MCF 10A (cell line): ENCODE measurements around the gene VMP1. TPM values are rescaled to one million over a fixed set of nuclear protein-coding genes. Genes with fewer than 3 reads are reported as not detected.
"Not testable (repeated sequence)": the region's sequence is repeated elsewhere in the genome, so short reads cannot be mapped to it uniquely, and the experiment has no call there.

Experiments used
- BruUV-seq: library from RNA; stranded (reverse); fragments of 400-500 nt; replicated peaks from 2 replicates; lab custom pipeline; 2021; lab: Mats Ljungman, UMichigan
- CTCF ChIA-PET: fragments of 300-600 bp; sonication (Branson Sonifier 250); formaldehyde crosslinking; extraction: SDS; loops from one replicate; lab custom pipeline; 2021; ENCODE audit warnings: antibody characterized with exemption, inconsistent platforms; lab: Yijun Ruan, JAX
- POLR2A ChIA-PET: fragments of 300-600, 350-650 bp; sonication (Branson Sonifier 250); formaldehyde crosslinking; extraction: SDS; loops from one replicate; lab custom pipeline; 2020; ENCODE audit warnings: antibody characterized with exemption, inconsistent platforms; lab: Yijun Ruan, JAX
- DNase-seq: peaks from one replicate; pipeline ENCODE4 v3.0.0-alpha.2; 2018; ENCODE audit not compliant: unreplicated experiment
- H3K27ac Mint-ChIP-seq: one replicate; pipeline ENCODE4 v1.8.0; 2022; ENCODE audit warnings: mild to moderate bottlenecking, low read depth, mixed read lengths; ENCODE audit not compliant: unreplicated experiment
- H3K27me3 Mint-ChIP-seq: one replicate; pipeline ENCODE4 v1.8.0; 2022; ENCODE audit warnings: mixed read lengths; ENCODE audit not compliant: insufficient read depth, unreplicated experiment
- H3K36me3 Mint-ChIP-seq: one replicate; pipeline ENCODE4 v1.8.0; 2022; ENCODE audit warnings: mild to moderate bottlenecking, moderate library complexity, mixed read lengths; ENCODE audit not compliant: insufficient read depth, unreplicated experiment
- H3K4me1 Mint-ChIP-seq: one replicate; pipeline ENCODE4 v1.8.0; 2022; ENCODE audit warnings: mixed read lengths; ENCODE audit not compliant: insufficient read depth, unreplicated experiment
- H3K4me3 Mint-ChIP-seq: one replicate; pipeline ENCODE4 v1.8.0; 2022; ENCODE audit warnings: mild to moderate bottlenecking, moderate library complexity, mixed read lengths; ENCODE audit not compliant: unreplicated experiment
- H3K9me3 Mint-ChIP-seq: one replicate; pipeline ENCODE4 v1.8.0; 2022; ENCODE audit warnings: mixed read lengths; ENCODE audit not compliant: unreplicated experiment
- intact Hi-C: fragments of 100-400 bp; cut with micrococcal nuclease; formaldehyde crosslinking; loops from 2 replicates; pipeline ENCODE4 v1.14.1; 2022
- total RNA-seq: library from RNA; stranded (reverse); gene quantifications from 2 replicates; pipeline ENCODE4 v1.2.3, GENCODE V29; 2022
- TF ChIP-seq, protein P1 (sequence below): fragments of 200-600 bp; IDR thresholded peaks from one replicate; pipeline ENCODE4 v1.8.0; 2022; ENCODE audit warnings: antibody characterized with exemption, mild to moderate bottlenecking; ENCODE audit not compliant: unreplicated experiment

VMP1 gene
- total RNA-seq, 1 experiment from 2014 or later, result 228 TPM

DNA sequence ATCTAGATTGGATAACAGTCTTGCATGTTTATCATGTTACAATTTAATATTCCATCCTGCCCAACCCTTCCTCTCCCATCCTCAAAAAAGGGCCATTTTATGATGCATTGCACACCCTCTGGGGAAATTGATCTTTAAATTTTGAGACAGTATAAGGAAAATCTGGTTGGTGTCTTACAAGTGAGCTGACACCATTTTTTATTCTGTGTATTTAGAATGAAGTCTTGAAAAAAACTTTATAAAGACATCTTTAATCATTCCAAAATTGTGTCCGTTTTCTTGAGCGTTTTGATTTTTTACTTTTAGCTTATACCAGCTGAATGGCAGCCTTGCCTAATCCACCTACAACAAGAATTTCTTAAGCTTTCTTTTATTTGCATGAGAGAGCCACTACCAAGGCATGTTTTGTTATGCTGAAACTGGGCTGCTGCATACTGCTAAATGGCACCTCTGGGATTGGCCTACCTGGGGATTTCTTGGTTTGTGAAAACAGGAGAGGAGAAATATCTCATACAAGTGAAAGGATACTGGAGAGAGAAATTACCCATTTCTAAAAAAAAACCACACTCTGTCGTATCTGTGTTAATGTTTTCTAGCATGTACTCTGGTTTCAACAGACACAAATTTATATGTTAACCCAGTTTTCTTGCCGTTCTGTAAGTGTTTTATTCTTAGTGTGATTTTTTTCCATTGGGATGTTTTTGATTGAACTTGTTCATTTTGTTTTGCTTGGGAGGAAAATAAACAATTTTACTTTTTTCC, 133.1 kb downstream of the VMP1 start:
- peaks cover 27% of the 10 kb centered on the region for H3K4me1 Mint-ChIP-seq
- DNase-seq, result peak; percentile 47
- H3K27ac Mint-ChIP-seq, result peak overlapping the region; percentile 98
- H3K4me3 Mint-ChIP-seq, result peak overlapping the region; percentile 83
- TF ChIP-seq, protein P1, sequence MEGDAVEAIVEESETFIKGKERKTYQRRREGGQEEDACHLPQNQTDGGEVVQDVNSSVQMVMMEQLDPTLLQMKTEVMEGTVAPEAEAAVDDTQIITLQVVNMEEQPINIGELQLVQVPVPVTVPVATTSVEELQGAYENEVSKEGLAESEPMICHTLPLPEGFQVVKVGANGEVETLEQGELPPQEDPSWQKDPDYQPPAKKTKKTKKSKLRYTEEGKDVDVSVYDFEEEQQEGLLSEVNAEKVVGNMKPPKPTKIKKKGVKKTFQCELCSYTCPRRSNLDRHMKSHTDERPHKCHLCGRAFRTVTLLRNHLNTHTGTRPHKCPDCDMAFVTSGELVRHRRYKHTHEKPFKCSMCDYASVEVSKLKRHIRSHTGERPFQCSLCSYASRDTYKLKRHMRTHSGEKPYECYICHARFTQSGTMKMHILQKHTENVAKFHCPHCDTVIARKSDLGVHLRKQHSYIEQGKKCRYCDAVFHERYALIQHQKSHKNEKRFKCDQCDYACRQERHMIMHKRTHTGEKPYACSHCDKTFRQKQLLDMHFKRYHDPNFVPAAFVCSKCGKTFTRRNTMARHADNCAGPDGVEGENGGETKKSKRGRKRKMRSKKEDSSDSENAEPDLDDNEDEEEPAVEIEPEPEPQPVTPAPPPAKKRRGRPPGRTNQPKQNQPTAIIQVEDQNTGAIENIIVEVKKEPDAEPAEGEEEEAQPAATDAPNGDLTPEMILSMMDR, result no peak
- no peaks in the 10 kb centered on the region for H3K9me3 Mint-ChIP-seq
- H3K36me3 Mint-ChIP-seq, result peaks cover 83% of the 10 kb centered on the region
- intact Hi-C loops, result no loop called here
- ChIA-PET CTCF (interaction anchor here (0.6 to 5.0 kb wide), 7 partner anchors 18 to 95 kb away, joined by 3 to 81 read pairs (median 4); no protein-coding TSS in a partner anchor), POLR2A (interaction anchor here (0.5 to 14.0 kb wide), 14 partner anchors 7 to 222 kb away, joined by 3 to 720 read pairs (median 20); partner anchors contain the start of genes PTRH2, RPS6KB1, TUBD1 and VMP1)
- H3K27me3 Mint-ChIP-seq, result no peaks in the 10 kb centered on the region
- BruUV-seq, result no TSS peak

DNA sequence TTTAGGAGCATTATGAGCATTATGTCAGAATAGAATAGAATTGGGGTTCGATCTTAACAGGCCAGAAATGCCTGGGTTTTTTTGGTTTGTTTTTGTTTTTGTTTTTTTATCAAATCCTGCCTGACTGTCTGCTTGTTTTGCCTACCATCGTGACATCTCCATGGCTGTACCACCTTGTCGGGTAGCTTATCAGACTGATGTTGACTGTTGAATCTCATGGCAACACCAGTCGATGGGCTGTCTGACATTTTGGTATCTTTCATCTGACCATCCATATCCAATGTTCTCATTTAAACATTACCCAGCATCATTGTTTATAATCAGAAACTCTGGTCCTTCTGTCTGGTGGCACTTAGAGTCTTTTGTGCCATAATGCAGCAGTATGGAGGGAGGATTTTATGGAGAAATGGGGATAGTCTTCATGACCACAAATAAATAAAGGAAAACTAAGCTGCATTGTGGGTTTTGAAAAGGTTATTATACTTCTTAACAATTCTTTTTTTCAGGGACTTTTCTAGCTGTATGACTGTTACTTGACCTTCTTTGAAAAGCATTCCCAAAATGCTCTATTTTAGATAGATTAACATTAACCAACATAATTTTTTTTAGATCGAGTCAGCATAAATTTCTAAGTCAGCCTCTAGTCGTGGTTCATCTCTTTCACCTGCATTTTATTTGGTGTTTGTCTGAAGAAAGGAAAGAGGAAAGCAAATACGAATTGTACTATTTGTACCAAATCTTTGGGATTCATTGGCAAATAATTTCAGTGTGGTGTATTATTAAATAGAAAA, 133.8 kb downstream of the VMP1 start:
- ChIA-PET POLR2A (interaction anchor here (0.7 to 14.0 kb wide), 16 partner anchors 10 to 223 kb away, joined by 3 to 720 read pairs (median 8); partner anchors contain the start of genes CLTC, PTRH2, RNFT1 and RPS6KB1), CTCF (interaction anchor here (1.1 to 5.0 kb wide), 4 partner anchors 12 to 94 kb away, joined by 4 to 81 read pairs (median 6); no protein-coding TSS in a partner anchor)
- DNase-seq, result peak; percentile 43
- intact Hi-C loops, BruUV-seq, H3K27me3 Mint-ChIP-seq, H3K9me3 Mint-ChIP-seq: not testable (repeated sequence)
- Mint-ChIP-seq H3K4me1 (peaks cover 29% of the 10 kb centered on the region), H3K27ac (peak overlapping the region; percentile 98), H3K36me3 (peaks cover 91% of the 10 kb centered on the region), H3K4me3 (peak overlapping the region; percentile 83)

DNA sequence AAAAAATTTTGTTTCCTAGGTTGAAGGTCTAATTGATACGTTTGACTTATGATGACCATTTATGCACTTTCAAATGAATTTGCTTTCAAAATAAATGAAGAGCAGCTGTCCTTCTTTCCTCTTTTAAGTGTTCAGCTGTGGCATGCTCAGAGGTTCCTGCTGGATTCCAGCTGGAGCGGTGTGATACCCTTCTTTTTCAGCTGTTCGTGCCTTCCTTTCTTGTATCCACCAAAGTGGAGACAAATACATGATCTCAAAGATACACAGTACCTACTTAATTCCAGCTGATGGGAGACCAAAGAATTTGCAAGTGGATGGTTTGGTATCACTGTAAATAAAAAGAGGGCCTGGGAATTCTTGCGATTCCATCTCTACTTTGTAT, 134.4 kb downstream of the VMP1 start:
- H3K36me3 Mint-ChIP-seq, result peaks cover 97% of the 10 kb centered on the region

DNA sequence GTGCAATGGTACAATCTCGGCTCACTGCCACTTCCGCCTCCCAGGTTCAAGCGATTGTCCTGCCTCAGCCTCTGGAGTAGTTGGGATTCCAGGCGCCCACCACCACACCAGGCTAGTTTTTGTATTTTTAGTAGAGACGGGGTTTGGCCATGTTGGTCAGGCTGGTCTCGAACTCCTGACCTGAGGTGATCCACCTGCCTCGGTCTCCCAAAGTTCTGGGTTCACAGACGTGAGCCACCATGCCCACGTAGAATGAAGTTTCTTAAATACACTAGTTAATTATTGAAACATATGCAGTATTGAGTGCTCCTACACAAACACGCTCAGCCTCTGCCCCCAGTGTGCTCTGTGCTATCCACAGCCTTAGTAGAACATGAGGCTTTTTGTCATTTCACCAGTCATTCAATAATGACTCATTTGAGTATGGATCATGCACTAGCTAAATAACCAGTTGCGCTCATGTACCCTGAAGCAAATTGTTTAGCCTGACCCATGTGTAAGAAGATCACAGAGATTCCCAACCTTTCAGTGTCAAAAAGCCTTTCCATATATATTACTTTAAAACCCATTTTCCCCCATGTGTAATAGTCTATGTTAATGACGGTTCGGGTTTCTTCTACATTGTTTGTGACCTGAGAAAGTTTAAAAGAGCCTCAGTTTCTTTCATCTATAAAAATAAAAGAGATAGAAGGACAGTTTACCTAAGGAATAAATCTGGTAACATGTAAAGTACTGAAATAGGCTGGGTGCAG, 135.6 kb downstream of the VMP1 start:
- Mint-ChIP-seq H3K4me3 (peak overlapping the region; percentile 83), H3K27me3 (no peaks in the 10 kb centered on the region), H3K27ac (peak overlapping the region; percentile 98), H3K9me3 (no peaks in the 10 kb centered on the region), H3K36me3 (peaks cover 100% of the 10 kb centered on the region), H3K4me1 (peaks cover 24% of the 10 kb centered on the region)
- DNase-seq, result peak; percentile 94
- TF ChIP-seq, protein P1, result no peak
- intact Hi-C loops, result loop anchor here (1.0 kb wide), 2 partner anchors 57 to 90 kb away; no protein-coding TSS in a partner anchor
- no TSS peak for BruUV-seq
- CTCF ChIA-PET, result interaction anchor here (0.6 to 2.4 kb wide), 3 partner anchors 10 to 91 kb away, joined by 4 to 5 read pairs (median 5); no protein-coding TSS in a partner anchor
- POLR2A ChIA-PET, result interaction anchor here (0.6 to 14.0 kb wide), 12 partner anchors 9 to 135 kb away, joined by 3 to 720 read pairs (median 12); partner anchors contain the start of genes PTRH2, RNFT1, RPS6KB1 and TUBD1

More for the DNA sequence above, 134.4 kb downstream of the VMP1 start:
- TSS peak; percentile 2 for BruUV-seq
- POLR2A ChIA-PET, result interaction anchor here (0.7 to 14.0 kb wide), 13 partner anchors 10 to 222 kb away, joined by 3 to 720 read pairs (median 10); partner anchors contain the start of genes CLTC, PTRH2, RNFT1 and RPS6KB1
- Mint-ChIP-seq H3K4me3 (peak overlapping the region; percentile 83), H3K4me1 (peaks cover 30% of the 10 kb centered on the region), H3K27ac (peak overlapping the region; percentile 98)
- CTCF ChIA-PET, result interaction anchor here (0.7 to 5.0 kb wide), 4 partner anchors 11 to 137 kb away, joined by 3 to 81 read pairs (median 5); no protein-coding TSS in a partner anchor
- intact Hi-C loops, H3K27me3 Mint-ChIP-seq, H3K9me3 Mint-ChIP-seq, DNase-seq: not testable (repeated sequence)
